ENCODE results near the gene TOPORS.

- no peak for TF ChIP-seq CTCF (conservative IDR thresholded peaks at IDR 0.05; ENCODE audit: low read length)
- TF ChIP-seq EZH2phosphoT487 (IDR thresholded peaks at IDR 0.05; ENCODE audit: borderline replicate concordance): no peak
Measured at GRCh38 chr9:32551276-32552051, 922 bp downstream of the TOPORS start.

Measured in Loucy (cell line).